LNCAP (cell line): ENCODE results near the gene ARVCF.
A peak's percentile ranks its signal among the peaks of the same experiment; 100 is the strongest.

Source experiments
- CTCF ChIP-seq: fragments of 450-650 bp; IDR thresholded peaks from 2 replicates; pipeline ENCODE4 v1.5.1; 2017; ENCODE audit warnings: mild to moderate bottlenecking

ARVCF gene

DNA sequence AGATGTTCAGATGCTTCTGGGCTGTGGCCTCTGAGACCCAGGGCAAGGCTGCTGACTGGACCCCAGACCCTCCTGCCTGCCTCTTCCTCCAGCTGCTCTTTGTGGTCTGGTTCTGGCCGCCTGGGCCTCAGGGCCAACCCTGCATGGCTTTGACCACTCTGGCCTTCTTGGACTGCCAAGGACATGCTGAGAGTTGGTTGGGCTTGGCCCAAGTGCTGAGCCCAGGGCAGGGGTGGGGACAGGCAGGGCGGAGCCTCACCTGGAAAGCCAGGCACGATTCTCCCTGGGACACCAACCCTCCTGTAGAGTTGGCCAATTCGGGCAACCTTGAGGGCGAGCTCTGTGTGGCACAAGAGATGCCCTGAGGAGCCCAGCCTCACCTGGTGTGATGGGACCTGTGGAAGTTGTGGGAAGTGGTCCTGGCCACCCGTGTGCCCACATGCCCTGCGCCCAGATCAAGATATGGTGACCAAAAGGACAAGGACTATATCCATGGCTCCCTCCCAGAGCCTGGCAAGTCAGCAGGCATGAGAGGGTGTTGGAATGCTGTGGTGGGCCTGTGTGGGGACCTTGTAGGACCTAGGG is 15.9 kb upstream of the ARVCF start:
- TF ChIP-seq CTCF = no peak

DNA sequence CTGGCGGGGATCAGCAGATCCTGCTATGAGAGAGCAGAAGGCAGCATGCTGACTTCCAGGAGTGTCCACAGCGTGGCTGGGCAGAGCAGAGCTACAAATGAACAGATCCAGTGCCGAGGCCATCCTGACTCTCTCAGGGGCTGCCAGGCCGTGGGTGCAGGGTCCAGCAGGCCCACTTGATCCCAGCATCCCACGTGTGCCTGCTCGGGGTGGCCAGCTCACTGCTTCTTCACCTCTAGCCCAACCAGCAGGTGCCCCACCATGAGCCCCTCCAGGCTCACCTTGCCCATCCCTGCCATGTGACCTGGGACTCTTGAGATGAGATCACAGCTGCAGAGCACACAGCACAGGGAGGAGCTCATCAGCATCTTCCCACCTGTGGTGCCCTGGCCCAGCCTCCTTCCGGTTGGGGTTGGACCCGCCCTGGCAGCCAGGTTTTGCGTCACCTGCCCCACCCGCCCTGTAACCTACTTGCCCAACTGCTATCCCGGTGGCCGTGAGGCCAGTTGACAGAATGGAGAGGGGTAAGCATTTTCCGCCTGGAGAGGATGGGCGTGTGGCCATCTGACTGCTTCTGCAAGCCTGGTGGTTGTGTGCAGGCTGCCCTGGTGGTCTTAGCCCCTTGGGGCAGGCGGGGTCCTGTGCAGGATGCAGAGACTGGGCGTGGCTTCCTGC is 15.2 kb upstream of the ARVCF start:
- TF ChIP-seq CTCF = no peak

DNA sequence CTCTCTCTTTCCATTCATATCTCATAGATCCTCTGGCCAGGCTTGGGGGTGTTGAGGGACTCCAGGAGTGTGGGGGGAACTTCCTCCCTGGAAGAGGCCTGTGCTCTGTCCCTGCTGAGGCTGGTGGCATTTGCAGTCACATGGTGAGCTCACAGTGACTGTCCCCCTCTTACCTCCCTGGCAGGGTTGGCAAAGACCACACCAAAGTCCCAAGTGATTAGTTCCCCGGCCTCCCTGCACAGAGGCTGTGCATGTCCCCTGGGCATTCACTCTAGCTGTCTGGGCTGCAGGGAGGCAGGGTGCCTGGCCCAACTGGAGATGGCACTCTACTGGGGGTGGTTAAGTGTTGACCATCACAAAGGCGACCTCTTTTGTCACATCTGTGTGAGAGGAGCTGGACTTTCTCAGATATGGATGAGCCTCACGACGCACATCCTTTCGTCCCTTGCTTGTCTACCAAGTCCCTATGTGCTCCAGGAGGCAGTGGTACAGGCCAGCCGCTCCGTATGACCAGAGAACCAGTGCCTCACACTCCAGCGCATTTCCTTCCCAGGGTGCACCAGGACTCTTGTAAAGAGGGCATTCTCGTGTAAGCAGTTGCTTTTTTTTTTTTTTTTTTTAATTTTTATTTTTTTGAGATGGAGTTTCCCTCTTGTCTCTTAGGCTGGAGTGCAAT is 13.1 kb upstream of the ARVCF start:
- TF ChIP-seq CTCF = no peak

GRCh38 chr22:20028855-20029549 is 12.4 kb upstream of the ARVCF start:
- no peak for TF ChIP-seq CTCF

GRCh38 chr22:20027966-20028854 is 11.6 kb upstream of the ARVCF start:
- TF ChIP-seq CTCF = peak; percentile 46; the same call in 1 of the 2 replicates

DNA sequence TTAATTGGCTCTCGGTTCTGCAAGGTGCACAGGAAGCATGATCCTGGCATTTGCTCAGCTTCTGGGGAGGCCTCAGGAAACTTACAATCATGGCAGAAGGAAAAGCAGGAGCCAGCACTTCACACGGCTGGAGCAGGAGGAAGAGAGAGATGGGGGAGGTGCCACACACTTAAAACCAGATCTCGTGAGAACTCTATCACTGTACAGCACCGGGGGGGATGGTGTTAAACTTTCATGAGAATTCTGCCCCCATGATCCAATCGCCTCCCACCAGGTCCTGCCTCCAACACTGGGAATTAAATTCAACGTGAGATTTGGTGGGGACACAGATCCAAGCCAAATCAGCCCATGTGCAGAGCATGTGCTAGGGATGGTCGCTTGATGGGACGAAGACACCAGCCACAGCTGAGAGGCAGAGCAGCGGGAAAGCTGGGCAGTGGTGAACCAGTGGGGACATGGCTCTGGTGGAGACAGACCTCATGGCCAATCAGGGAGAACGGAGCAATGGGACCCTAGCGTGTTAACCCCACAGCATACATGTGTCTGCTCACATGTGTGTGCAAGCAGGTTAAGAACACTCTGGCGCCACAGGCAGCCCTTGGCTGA is 10.5 kb upstream of the ARVCF start:
- no peak for TF ChIP-seq CTCF
